HL-60 (cell line): ENCODE results near the gene LRRC75B.

Source experiments
- CTCF ChIP-seq: IDR thresholded peaks from one replicate; pipeline ENCODE4 v1.5.1; 2011; ENCODE audit warnings: low read length, control low read depth, inconsistent platforms; ENCODE audit not compliant: insufficient read depth
- GABPA ChIP-seq: IDR thresholded peaks from 2 replicates; pipeline ENCODE4 v1.6.1; 2012; ENCODE audit warnings: low read depth
- POLR2AphosphoS5 ChIP-seq: IDR thresholded peaks from 2 replicates; pipeline ENCODE4 v1.6.1; 2012; ENCODE audit warnings: low read depth
- REST ChIP-seq: IDR thresholded peaks from 2 replicates; pipeline ENCODE4 v1.6.1; 2012; ENCODE audit warnings: low read depth; ENCODE audit not compliant: insufficient replicate concordance
- SPI1 ChIP-seq: IDR thresholded peaks from 2 replicates; pipeline ENCODE4 v1.6.1; 2012; ENCODE audit warnings: low read depth, mild to moderate bottlenecking, borderline replicate concordance

- TF ChIP-seq CTCF (no peak), POLR2AphosphoS5 (no peak), GABPA (no peak), REST (no peak), SPI1 (no peak)
These were observed 6.6 kb upstream of the LRRC75B start for GRCh38 chr22:24599514-24599913.
